Astrocyte (in vitro differentiated cells and primary cell): Measurements from ENCODE around the gene SLC4A7.

Source experiments
- CTCF ChIP-seq: IDR thresholded peaks from 2 replicates; pipeline ENCODE4 v1.5.1; 2011; ENCODE audit warnings: low read depth, mild to moderate bottlenecking, inconsistent platforms, low read length, moderate library complexity; ENCODE audit not compliant: insufficient read depth
- EZH2 ChIP-seq: IDR thresholded peaks from 2 replicates; pipeline ENCODE4 v1.6.1; 2012; ENCODE audit warnings: mild to moderate bottlenecking, low read length, inconsistent platforms; ENCODE audit not compliant: insufficient read depth

GRCh38 chr3:27526614-27527315, 42.6 kb upstream of the SLC4A7 start:
- TF ChIP-seq CTCF = no peak
- TF ChIP-seq EZH2 = no peak
